SU-DHL-6 (cell line): ENCODE data around the gene PSMB9.

ENCODE experiments used
- H2AFZ ChIP-seq: fragments of 200-600 bp; sonication (generic); 2 replicates; pipeline ENCODE4 v1.6.1; 2014; ENCODE audit warnings: low read depth, mild to moderate bottlenecking, moderate library complexity, mixed read lengths, antibody characterized with exemption, low read length; ENCODE audit not compliant: severe bottlenecking
- H3F3A ChIP-seq: fragments of 200-600 bp; shearing (Covaris generic); 2 replicates; pipeline ENCODE4 v1.6.0; 2016; ENCODE audit warnings: antibody characterized with exemption, mild to moderate bottlenecking; ENCODE audit not compliant: insufficient read depth
- H3K27ac ChIP-seq: fragments of 200-600 bp; sonication (generic); 2 replicates; pipeline ENCODE4 v1.5.1; 2016; ENCODE audit warnings: low read depth, mild to moderate bottlenecking, low read length, moderate library complexity, mixed read lengths
- H3K27me3 ChIP-seq: fragments of 200-600 bp; sonication (generic), shearing (Covaris generic); 2 replicates; pipeline ENCODE4 v1.6.0; 2014; ENCODE audit warnings: mild to moderate bottlenecking, low read length
- H3K36me3 ChIP-seq: fragments of 200-600 bp; sonication (generic); 2 replicates; pipeline ENCODE4 v1.6.1; 2014; ENCODE audit warnings: mild to moderate bottlenecking, low read length, mixed read lengths
- H3K4me2 ChIP-seq: fragments of 300-600, 200-600 bp; shearing (Covaris generic), sonication (generic); 2 replicates; pipeline ENCODE4 v1.6.0; 2014; ENCODE audit warnings: low read length, low read depth, mild to moderate bottlenecking; ENCODE audit not compliant: poor library complexity, severe bottlenecking
- H3K4me3 ChIP-seq: fragments of 200-600 bp; sonication (generic); 2 replicates; pipeline ENCODE4 v1.5.1; 2014; ENCODE audit warnings: antibody characterized with exemption, low read length, mild to moderate bottlenecking, mixed read lengths; ENCODE audit not compliant: insufficient read depth, poor library complexity, severe bottlenecking
- H3K79me2 ChIP-seq: fragments of 200-600 bp; sonication (generic); 2 replicates; pipeline ENCODE4 v1.6.1; 2014; ENCODE audit warnings: mild to moderate bottlenecking, low read length, moderate library complexity; ENCODE audit not compliant: insufficient read depth
- H3K9ac ChIP-seq: fragments of 200-600 bp; sonication (generic); 2 replicates; pipeline ENCODE4 v1.7.0; 2014; ENCODE audit warnings: mild to moderate bottlenecking, low read length
- H3K9me2 ChIP-seq: fragments of 200-600 bp; sonication (generic); replicated peaks from 2 replicates; pipeline ENCODE4 v1.6.1; 2014; ENCODE audit warnings: low read length; ENCODE audit not compliant: insufficient read depth
- H3K9me3 ChIP-seq: fragments of 200-600 bp; sonication (generic); 2 replicates; pipeline ENCODE4 v1.6.1; 2014; ENCODE audit warnings: low read length, mixed read lengths; ENCODE audit not compliant: insufficient read depth
- H4K20me1 ChIP-seq: fragments of 200-600 bp; sonication (generic); 2 replicates; pipeline ENCODE4 v1.6.1; 2014; ENCODE audit warnings: low read depth, mild to moderate bottlenecking, antibody characterized with exemption, low read length, moderate library complexity, mixed read lengths
- CTCF ChIP-seq: fragments of 200-600 bp; sonication (generic); IDR thresholded peaks from one replicate; pipeline ENCODE4 v1.5.1; 2017; ENCODE audit warnings: antibody characterized with exemption, mild to moderate bottlenecking, low read length, moderate library complexity; ENCODE audit not compliant: insufficient read depth, poor library complexity, severe bottlenecking
- EZH2phosphoT487 ChIP-seq: fragments of 200-600 bp; sonication (generic), shearing (Covaris generic); conservative IDR thresholded peaks from 2 replicates; pipeline ENCODE4 v1.6.1; 2018; ENCODE audit warnings: mild to moderate bottlenecking, antibody characterized with exemption, low read length, moderate library complexity, mixed read lengths

Gene PSMB9

GRCh38 chr6:32905078-32905477, 51.1 kb downstream of the PSMB9 start:
- Histone ChIP-seq H3K4me3 (no peak overlapping the region), H3K36me3 (peaks cover 15% of the 10 kb centered on the region), H4K20me1 (0 out of 2 replicates have a peak, but pooled peaks cover 4% of the 10 kb centered on the region), H3K27me3 (no peaks in the 10 kb centered on the region), H3K9me3 (no peaks in the 10 kb centered on the region), H3K9ac (no peak overlapping the region), H3K9me2 (no peaks in the 10 kb centered on the region), H3K27ac (no peak overlapping the region), H3F3A (peaks cover 8% of the 10 kb centered on the region; the same call in 1 of the 2 replicates), H3K4me2 (no peak overlapping the region), H3K79me2 (no peaks in the 10 kb centered on the region), H2AFZ (no peak overlapping the region)
- TF ChIP-seq EZH2phosphoT487 (no peak), CTCF (no peak)

GRCh38 chr6:32906539-32906938, 52.5 kb downstream of the PSMB9 start:
- Histone ChIP-seq H3K4me2 (no peak overlapping the region), H3K9me2 (no peaks in the 10 kb centered on the region), H3K79me2 (no peaks in the 10 kb centered on the region), H3F3A (peaks cover 8% of the 10 kb centered on the region; the same call in 1 of the 2 replicates), H2AFZ (no peak overlapping the region), H3K27ac (no peak overlapping the region), H3K36me3 (0 out of 2 replicates have a peak, but pooled peaks cover 3% of the 10 kb centered on the region), H3K9me3 (no peaks in the 10 kb centered on the region), H3K9ac (no peak overlapping the region), H4K20me1 (no peaks in the 10 kb centered on the region), H3K4me3 (no peak overlapping the region), H3K27me3 (no peaks in the 10 kb centered on the region)
- no peak for TF ChIP-seq EZH2phosphoT487

GRCh38 chr6:32908897-32909296, 54.9 kb downstream of the PSMB9 start:
- Histone ChIP-seq H3K9me3 (no peaks in the 10 kb centered on the region), H3K27me3 (no peaks in the 10 kb centered on the region), H4K20me1 (no peaks in the 10 kb centered on the region), H3K9me2 (no peaks in the 10 kb centered on the region), H3K9ac (no peak overlapping the region), H3K36me3 (no peaks in the 10 kb centered on the region), H3F3A (0 out of 2 replicates have a peak, but pooled peaks cover 4% of the 10 kb centered on the region), H2AFZ (no peak overlapping the region), H3K4me3 (no peak overlapping the region), H3K27ac (no peak overlapping the region), H3K4me2 (no peak overlapping the region), H3K79me2 (no peaks in the 10 kb centered on the region)
- no peak for TF ChIP-seq CTCF
- no peak for TF ChIP-seq EZH2phosphoT487
